ENCODE results near the gene SGMS1.
"Not testable (repeated sequence)": the region's sequence is repeated elsewhere in the genome, so short reads cannot be mapped to it uniquely, and the experiment has no call there.

Gene SGMS1

GRCh38 chr10:50577010-50577409 is 46.7 kb downstream of the SGMS1 start:
- in situ Hi-C loops (cut with MboI; ENCODE audit: low sequenced_read_pairs, unreplicated experiment): no loop called here
- no peak for DNase-seq (ENCODE audit: low spot score)
- no peak for TF ChIP-seq CTCF (IDR thresholded peaks at IDR 0.05; ENCODE audit: borderline replicate concordance, control extremely low read depth, extremely low read depth, insufficient read depth, missing control alignments)

- DNase-seq (ENCODE audit: low spot score): no peak
- no peak for TF ChIP-seq CTCF (IDR thresholded peaks at IDR 0.05; ENCODE audit: borderline replicate concordance, control extremely low read depth, extremely low read depth, insufficient read depth, missing control alignments)
- in situ Hi-C loops (cut with MboI; ENCODE audit: low sequenced_read_pairs, unreplicated experiment): no loop called here
These were observed 47.4 kb downstream of the SGMS1 start for GRCh38 chr10:50576245-50576815.

GRCh38 chr10:50575477-50576244 is 48.1 kb downstream of the SGMS1 start:
- no peak for TF ChIP-seq CTCF (IDR thresholded peaks at IDR 0.05; ENCODE audit: borderline replicate concordance, control extremely low read depth, extremely low read depth, insufficient read depth, missing control alignments)
- DNase-seq (ENCODE audit: low spot score): no peak
- in situ Hi-C loops (cut with MboI; ENCODE audit: low sequenced_read_pairs, unreplicated experiment): no loop called here

GRCh38 chr10:50574931-50575330 is 48.8 kb downstream of the SGMS1 start:
- TF ChIP-seq CTCF (IDR thresholded peaks at IDR 0.05; ENCODE audit: borderline replicate concordance, control extremely low read depth, extremely low read depth, insufficient read depth, missing control alignments): no peak
- no peak for DNase-seq (ENCODE audit: low spot score)
- in situ Hi-C loops (cut with MboI; ENCODE audit: low sequenced_read_pairs, unreplicated experiment): no loop called here

GRCh38 chr10:50574305-50574704 is 49.5 kb downstream of the SGMS1 start:
- no peak for DNase-seq (ENCODE audit: low spot score)
- in situ Hi-C loops (cut with MboI; ENCODE audit: low sequenced_read_pairs, unreplicated experiment): no loop called here
- TF ChIP-seq CTCF (IDR thresholded peaks at IDR 0.05; ENCODE audit: borderline replicate concordance, control extremely low read depth, extremely low read depth, insufficient read depth, missing control alignments): no peak

- TF ChIP-seq CTCF (IDR thresholded peaks at IDR 0.05; ENCODE audit: borderline replicate concordance, control extremely low read depth, extremely low read depth, insufficient read depth, missing control alignments): no peak
- DNase-seq (ENCODE audit: low spot score): no peak
- in situ Hi-C loops (cut with MboI; ENCODE audit: low sequenced_read_pairs, unreplicated experiment): no loop called here
These were observed 51.7 kb downstream of the SGMS1 start for GRCh38 chr10:50572017-50572491.

- in situ Hi-C loops (cut with MboI; ENCODE audit: low sequenced_read_pairs, unreplicated experiment); DNase-seq (ENCODE audit: low spot score): not testable (repeated sequence)
These were observed 55.0 kb downstream of the SGMS1 start for GRCh38 chr10:50568750-50569149.

Data from GM13976 (cell line).